Activated T-helper 1 cell treated with anti-CD3 and anti-CD28 coated beads, Interleukin-12 subunit alpha, Interleukin-12 subunit beta, Interleukin-2, Interleukin-4 antibody, amounts not matched to agents 30 ng/mL and 10 ng/mL and 1 ng/mL, durations not matched to agents 14 hours and 24 hours and 36 hours (primary cell): ENCODE measurements around the gene GSTCD. TPM values are rescaled to one million over a fixed set of nuclear protein-coding genes. Genes with fewer than 3 reads are reported as not detected.
"Not testable (repeated sequence)": the region's sequence is repeated elsewhere in the genome, so short reads cannot be mapped to it uniquely, and the experiment has no call there.

Experiments used
- DNase-seq: peaks from one replicate; pipeline ENCODE4 v3.0.0; 2021; ENCODE audit warnings: low spot score
- H3K27ac Mint-ChIP-seq: one replicate; pipeline ENCODE4 v1.8.0; 2021; ENCODE audit warnings: mild to moderate bottlenecking, mixed read lengths
- H3K27me3 Mint-ChIP-seq: one replicate; pipeline ENCODE4 v1.8.0; 2022; ENCODE audit warnings: mild to moderate bottlenecking, moderate library complexity, mixed read lengths; ENCODE audit not compliant: insufficient read depth
- H3K36me3 Mint-ChIP-seq: one replicate; pipeline ENCODE4 v1.8.0; 2021; ENCODE audit warnings: low read depth, mixed read lengths
- H3K4me1 Mint-ChIP-seq: one replicate; pipeline ENCODE4 v1.8.0; 2021; ENCODE audit warnings: low read depth, mixed read lengths
- H3K4me3 Mint-ChIP-seq: one replicate; pipeline ENCODE4 v1.8.0; 2021; ENCODE audit warnings: mild to moderate bottlenecking, moderate library complexity, mixed read lengths
- H3K9me3 Mint-ChIP-seq: one replicate; pipeline ENCODE4 v1.8.0; 2021; ENCODE audit warnings: mixed read lengths
- intact Hi-C: fragments of 100-400 bp; cut with micrococcal nuclease; formaldehyde crosslinking; loops from one replicate; pipeline ENCODE4 v1.15.1; 2024
- total RNA-seq: library from RNA; stranded (reverse); gene quantifications from 2 replicates; pipeline ENCODE4 v1.2.3, GENCODE V29; 2022

Gene GSTCD
- total RNA-seq, 1 donor from 2014 or later = 17.0 TPM

GRCh38 chr4:105836537-105836936 lies 128.0 kb downstream of the GSTCD start:
- no peak for DNase-seq
- no peaks in the 10 kb centered on the region for H3K27me3 Mint-ChIP-seq
- no peak overlapping the region for H3K4me3 Mint-ChIP-seq
- no peaks in the 10 kb centered on the region for H3K4me1 Mint-ChIP-seq
- intact Hi-C loops = no loop called here
- H3K36me3 Mint-ChIP-seq = no peaks in the 10 kb centered on the region
- H3K9me3 Mint-ChIP-seq = no peaks in the 10 kb centered on the region
- H3K27ac Mint-ChIP-seq = no peak overlapping the region

GRCh38 chr4:105837037-105837436 lies 128.5 kb downstream of the GSTCD start:
- Mint-ChIP-seq H3K36me3 (no peaks in the 10 kb centered on the region), H3K27me3 (no peaks in the 10 kb centered on the region), H3K9me3 (no peaks in the 10 kb centered on the region), H3K4me1 (no peaks in the 10 kb centered on the region), H3K4me3 (no peak overlapping the region), H3K27ac (no peak overlapping the region)
- no peak for DNase-seq
- intact Hi-C loops = no loop called here

GRCh38 chr4:105838082-105838481 lies 129.5 kb downstream of the GSTCD start:
- no peaks in the 10 kb centered on the region for H3K9me3 Mint-ChIP-seq
- intact Hi-C loops = no loop called here
- no peaks in the 10 kb centered on the region for H3K27me3 Mint-ChIP-seq
- no peak for DNase-seq
- no peaks in the 10 kb centered on the region for H3K4me1 Mint-ChIP-seq
- H3K4me3 Mint-ChIP-seq = no peak overlapping the region
- H3K27ac Mint-ChIP-seq = no peak overlapping the region
- H3K36me3 Mint-ChIP-seq = no peaks in the 10 kb centered on the region

- intact Hi-C loops = no loop called here
- DNase-seq = no peak
- Mint-ChIP-seq H3K9me3 (no peaks in the 10 kb centered on the region), H3K27me3 (no peaks in the 10 kb centered on the region), H3K4me1 (no peaks in the 10 kb centered on the region), H3K4me3 (no peak overlapping the region), H3K27ac (no peak overlapping the region), H3K36me3 (peaks cover 2% of the 10 kb centered on the region)
Observed at GRCh38 chr4:105840426-105841174, 132.0 kb downstream of the GSTCD start.

- peaks cover 2% of the 10 kb centered on the region for H3K36me3 Mint-ChIP-seq
- intact Hi-C loops = no loop called here
- H3K27ac Mint-ChIP-seq = no peak overlapping the region
- H3K9me3 Mint-ChIP-seq = no peaks in the 10 kb centered on the region
- DNase-seq = no peak
- no peak overlapping the region for H3K4me3 Mint-ChIP-seq
- no peaks in the 10 kb centered on the region for H3K27me3 Mint-ChIP-seq
- H3K4me1 Mint-ChIP-seq = no peaks in the 10 kb centered on the region
Observed at GRCh38 chr4:105843941-105844340, 135.4 kb downstream of the GSTCD start.

- no peak overlapping the region for H3K27ac Mint-ChIP-seq
- no peak overlapping the region for H3K4me3 Mint-ChIP-seq
- peaks cover 2% of the 10 kb centered on the region for H3K36me3 Mint-ChIP-seq
- intact Hi-C loops = no loop called here
- H3K9me3 Mint-ChIP-seq = no peaks in the 10 kb centered on the region
- H3K27me3 Mint-ChIP-seq = no peaks in the 10 kb centered on the region
- DNase-seq = no peak
- no peaks in the 10 kb centered on the region for H3K4me1 Mint-ChIP-seq
Observed at GRCh38 chr4:105845559-105845958, 137.0 kb downstream of the GSTCD start.

- H3K27ac Mint-ChIP-seq, H3K27me3 Mint-ChIP-seq, H3K9me3 Mint-ChIP-seq, H3K4me1 Mint-ChIP-seq, H3K36me3 Mint-ChIP-seq, DNase-seq, H3K4me3 Mint-ChIP-seq, intact Hi-C loops: not testable (repeated sequence)
Observed at GRCh38 chr4:105848359-105848758, 139.8 kb downstream of the GSTCD start.

- intact Hi-C loops = no loop called here
- no peaks in the 10 kb centered on the region for H3K4me1 Mint-ChIP-seq
- H3K27me3 Mint-ChIP-seq = no peaks in the 10 kb centered on the region
- no peak overlapping the region for H3K27ac Mint-ChIP-seq
- H3K4me3 Mint-ChIP-seq = no peak overlapping the region
- peaks cover 5% of the 10 kb centered on the region for H3K9me3 Mint-ChIP-seq
- H3K36me3 Mint-ChIP-seq = no peaks in the 10 kb centered on the region
- DNase-seq = no peak
Observed at GRCh38 chr4:105851196-105851595, 142.6 kb downstream of the GSTCD start.

- H3K9me3 Mint-ChIP-seq, intact Hi-C loops, H3K4me1 Mint-ChIP-seq, H3K36me3 Mint-ChIP-seq, H3K27ac Mint-ChIP-seq, H3K27me3 Mint-ChIP-seq, H3K4me3 Mint-ChIP-seq, DNase-seq: not testable (repeated sequence)
Observed at GRCh38 chr4:105852230-105852629, 143.6 kb downstream of the GSTCD start.

- H3K9me3 Mint-ChIP-seq = peaks cover 24% of the 10 kb centered on the region
- no peak overlapping the region for H3K4me3 Mint-ChIP-seq
- intact Hi-C loops = no loop called here
- no peaks in the 10 kb centered on the region for H3K4me1 Mint-ChIP-seq
- H3K27me3 Mint-ChIP-seq = no peaks in the 10 kb centered on the region
- DNase-seq = no peak
- H3K36me3 Mint-ChIP-seq = no peaks in the 10 kb centered on the region
- no peak overlapping the region for H3K27ac Mint-ChIP-seq
Observed at GRCh38 chr4:105858466-105859040, 150.0 kb downstream of the GSTCD start.

GRCh38 chr4:105859233-105859632 lies 150.6 kb downstream of the GSTCD start:
- H3K27ac Mint-ChIP-seq = no peak overlapping the region

GRCh38 chr4:105870963-105871362 lies 162.4 kb downstream of the GSTCD start:
- H3K4me3 Mint-ChIP-seq = no peak overlapping the region
- no peak for DNase-seq
- H3K9me3 Mint-ChIP-seq = no peaks in the 10 kb centered on the region
- intact Hi-C loops = no loop called here
- no peaks in the 10 kb centered on the region for H3K36me3 Mint-ChIP-seq
- no peak overlapping the region for H3K27ac Mint-ChIP-seq
- H3K4me1 Mint-ChIP-seq = no peaks in the 10 kb centered on the region
- H3K27me3 Mint-ChIP-seq = no peaks in the 10 kb centered on the region

More at GRCh38 chr4:105859233-105859632, 150.6 kb downstream of the GSTCD start:
- Mint-ChIP-seq H3K4me3 (no peak overlapping the region), H3K4me1 (no peaks in the 10 kb centered on the region), H3K36me3 (no peaks in the 10 kb centered on the region), H3K27me3 (no peaks in the 10 kb centered on the region), H3K9me3 (peaks cover 19% of the 10 kb centered on the region)
- DNase-seq = no peak
- intact Hi-C loops = no loop called here

GRCh38 chr4:105871997-105872396 lies 163.4 kb downstream of the GSTCD start:
- H3K4me1 Mint-ChIP-seq = no peaks in the 10 kb centered on the region
- intact Hi-C loops = no loop called here
- H3K27ac Mint-ChIP-seq = no peak overlapping the region
- H3K27me3 Mint-ChIP-seq = no peaks in the 10 kb centered on the region
- no peak for DNase-seq
- H3K36me3 Mint-ChIP-seq = no peaks in the 10 kb centered on the region
- no peaks in the 10 kb centered on the region for H3K9me3 Mint-ChIP-seq
- H3K4me3 Mint-ChIP-seq = no peak overlapping the region
